IMR-90 (cell line): ENCODE results near the gene C2orf68. TPM values are rescaled to one million over a fixed set of nuclear protein-coding genes. Genes with fewer than 3 reads are reported as not detected.

ENCODE experiments used
- ATAC-seq: fragments of 200-7000 bp; cut with Tn5 transposase; 2 replicates; pipeline ENCODE4 v1.9.1; 2020; ENCODE audit warnings: low read depth, mild to moderate bottlenecking, moderate library complexity
- BruUV-seq: library from RNA; stranded (reverse); fragments of 400-500 nt; replicated peaks from 2 replicates; lab custom pipeline; 2021; lab: Mats Ljungman, UMichigan
- CTCF ChIA-PET: fragments of 300-600 bp; formaldehyde crosslinking; extraction: SDS; loops from one replicate; lab custom pipeline; 2021; ENCODE audit warnings: antibody characterized with exemption; lab: Yijun Ruan, JAX
- POLR2A ChIA-PET: fragments of 300-600 bp; sonication (Branson Sonifier 250); formaldehyde crosslinking; loops from one replicate; lab custom pipeline; 2022; ENCODE audit warnings: antibody characterized with exemption; ENCODE audit not compliant: unreplicated experiment; lab: Charles Lee
- DNase-seq: peaks from one replicate; pipeline ENCODE4 v3.0.0; 2013
- H2AFZ ChIP-seq: replicated peaks from 2 replicates; pipeline ENCODE3; 2013; ENCODE audit warnings: low read length, mild to moderate bottlenecking; ENCODE audit not compliant: poor library complexity
- H2AK5ac ChIP-seq: 2 replicates; pipeline ENCODE4 v1.6.1; 2013; ENCODE audit warnings: low read depth, low read length, inconsistent platforms
- H2AK9ac ChIP-seq: replicated peaks from 2 replicates; pipeline ENCODE3; 2013; ENCODE audit warnings: mild to moderate bottlenecking, low read depth, low read length, moderate library complexity; ENCODE audit not compliant: poor library complexity
- H2BK120ac ChIP-seq: 2 replicates; pipeline ENCODE4 v1.6.1; 2013; ENCODE audit warnings: low read depth, low read length, inconsistent platforms
- H2BK15ac ChIP-seq: 3 replicates; pipeline ENCODE4 v1.6.1; 2013; ENCODE audit warnings: low read depth, low read length, inconsistent platforms
- H2BK20ac ChIP-seq: 2 replicates; pipeline ENCODE4 v1.6.1; 2013; ENCODE audit warnings: low read depth, mild to moderate bottlenecking, inconsistent platforms, low read length, moderate library complexity
- H2BK5ac ChIP-seq: 2 replicates; pipeline ENCODE4 v1.6.1; 2013; ENCODE audit warnings: mild to moderate bottlenecking, low read depth, low read length, inconsistent platforms; ENCODE audit not compliant: poor library complexity, severe bottlenecking
- H3K14ac ChIP-seq: replicated peaks from 2 replicates; pipeline ENCODE4 v1.6.1; 2013; ENCODE audit warnings: low read depth, low read length, inconsistent platforms
- H3K18ac ChIP-seq: 2 replicates; pipeline ENCODE4 v1.6.1; 2013; ENCODE audit warnings: low read depth, low read length, control low read depth
- H3K23ac ChIP-seq: 2 replicates; pipeline ENCODE4 v1.6.1; 2013; ENCODE audit warnings: low read depth, low read length, inconsistent platforms
- H3K27ac ChIP-seq: 2 replicates; pipeline ENCODE4 v1.5.1; 2013; ENCODE audit warnings: mild to moderate bottlenecking, control low read depth, low read length; ENCODE audit not compliant: insufficient read depth
- H3K27me3 ChIP-seq: 2 replicates; pipeline ENCODE4 v1.6.1; 2013; ENCODE audit warnings: low read length; ENCODE audit not compliant: control insufficient read depth, insufficient read depth
- H3K36me3 ChIP-seq: 2 replicates; pipeline ENCODE4 v1.6.1; 2013; ENCODE audit warnings: low read length, mixed read lengths; ENCODE audit not compliant: control insufficient read depth, insufficient read depth
- H3K4ac ChIP-seq: 2 replicates; pipeline ENCODE4 v1.6.1; 2013; ENCODE audit warnings: low read depth, low read length, inconsistent platforms
- H3K4me1 ChIP-seq: 2 replicates; pipeline ENCODE4 v1.6.1; 2013; ENCODE audit warnings: low read length, mixed read lengths; ENCODE audit not compliant: control insufficient read depth, insufficient read depth
- H3K4me2 ChIP-seq: 2 replicates; pipeline ENCODE4 v1.6.1; 2013; ENCODE audit warnings: low read depth, mild to moderate bottlenecking, control low read depth, low read length, moderate library complexity
- H3K4me3 ChIP-seq: 2 replicates; pipeline ENCODE4 v1.5.1; 2013; ENCODE audit warnings: low read depth, mild to moderate bottlenecking, control low read depth, low read length, moderate library complexity; ENCODE audit not compliant: insufficient read depth
- H3K56ac ChIP-seq: 2 replicates; pipeline ENCODE4 v1.6.1; 2013; ENCODE audit warnings: low read length, inconsistent platforms; ENCODE audit not compliant: insufficient read depth; ENCODE audit errors: extremely low read depth
- H3K79me1 ChIP-seq, 2 experiments: 2 replicates each; pipeline ENCODE4 v1.6.1; 2013; ENCODE audit warnings: low read length in 2 of 2, inconsistent platforms in 1 of 2, low read depth in 1 of 2
- H3K9ac ChIP-seq: 2 replicates; pipeline ENCODE4 v1.6.1; 2013; ENCODE audit warnings: low read depth, low read length, control low read depth
- H3K9me1 ChIP-seq: 2 replicates; pipeline ENCODE4 v1.6.1; 2013; ENCODE audit warnings: low read length, inconsistent platforms; ENCODE audit not compliant: insufficient read depth
- H3K9me3 ChIP-seq: 2 replicates; pipeline ENCODE4 v1.6.1; 2013; ENCODE audit warnings: low read length; ENCODE audit not compliant: control insufficient read depth, insufficient read depth
- H4K20me1 ChIP-seq: 2 replicates; pipeline ENCODE4 v1.6.1; 2013; ENCODE audit warnings: low read length, inconsistent platforms; ENCODE audit not compliant: insufficient read depth
- H4K5ac ChIP-seq: 2 replicates; pipeline ENCODE4 v1.6.1; 2013; ENCODE audit warnings: mild to moderate bottlenecking, low read depth, low read length, control low read depth
- H4K8ac ChIP-seq, 2 experiments: 2 replicates each; pipeline ENCODE4 v1.6.1; 2013; ENCODE audit warnings: low read depth in 2 of 2, low read length in 2 of 2, control low read depth in 1 of 2, inconsistent platforms in 1 of 2
- H4K91ac ChIP-seq: 2 replicates; pipeline ENCODE4 v1.6.1; 2013; ENCODE audit warnings: low read depth, low read length, inconsistent platforms; ENCODE audit not compliant: insufficient read depth
- CEBPB ChIP-seq: IDR thresholded peaks from 2 replicates; pipeline ENCODE4 v1.6.1; 2012; ENCODE audit warnings: low read depth, low read length, improper control_type of control experiment
- ELK1 ChIP-seq: fragments of 150-350 bp; IDR thresholded peaks from 2 replicates; pipeline ENCODE4 v1.6.1; 2016; ENCODE audit warnings: low read depth, mild to moderate bottlenecking, low read length, moderate library complexity, borderline replicate concordance
- FOS ChIP-seq: fragments of 150-350 bp; IDR thresholded peaks from 2 replicates; pipeline ENCODE4 v1.6.1; 2016; ENCODE audit warnings: low read depth, low read length
- MAZ ChIP-seq: IDR thresholded peaks from 2 replicates; pipeline ENCODE4 v1.6.1; 2012; ENCODE audit warnings: low read depth, mild to moderate bottlenecking, low read length, improper control_type of control experiment, moderate library complexity, borderline replicate concordance
- MXI1 ChIP-seq: IDR thresholded peaks from 2 replicates; pipeline ENCODE4 v1.6.1; 2012; ENCODE audit warnings: low read depth, mild to moderate bottlenecking, low read length, moderate library complexity, borderline replicate concordance
- RCOR1 ChIP-seq: IDR thresholded peaks from 2 replicates; pipeline ENCODE4 v1.6.1; 2012; ENCODE audit warnings: mild to moderate bottlenecking, low read length, improper control_type of control experiment; ENCODE audit not compliant: insufficient replicate concordance
- WGBS, 2 experiments: methylation state at CpG; one replicate each; pipeline versions ENCODE4 v1.1.5 to v1.1.7; 2013; ENCODE audit warnings: missing lambda C conversion rate in 2 of 2; ENCODE audit not compliant: insufficient read length in 1 of 2; ENCODE audit errors: extremely low coverage in 2 of 2; 5-methylcytosine and 5-hydroxymethylcytosine counted together
- dilution Hi-C: fragments of 300-500 bp; cut with HindIII; formaldehyde crosslinking; loops from one replicate; pipeline ENCODE4 v1.14.3; 2018; ENCODE audit warnings: low sequenced_read_pairs; ENCODE audit not compliant: unreplicated experiment
- in situ Hi-C: fragments of 300-500 bp; cut with MboI; formaldehyde crosslinking; loops from 3 replicates; pipeline ENCODE4 v1.14.3; 2019; ENCODE audit warnings: low sequenced_read_pairs, inconsistent platforms, mixed read lengths
- intact Hi-C: fragments of 100-400 bp; cut with micrococcal nuclease; formaldehyde crosslinking; loops from 2 replicates; pipeline ENCODE4 v1.10.0; 2022
- polyA plus RNA-seq, 3 experiments: library from polyadenylated mRNA; depleted of rRNA; stranded (reverse); fragments of >200 nt; gene quantifications; 2 replicates each; pipeline ENCODE4 v1.2.3, GENCODE V29; 2012; ENCODE audit warnings: low replicate concordance in 1 of 3
- total RNA-seq: library from RNA; depleted of rRNA; stranded (reverse); fragments of >200 nt; gene quantifications from 2 replicates; pipeline ENCODE4 v1.2.3, GENCODE V29; 2012
- TF ChIP-seq, protein P1 (sequence below): fragments of 150-350 bp; IDR thresholded peaks from 2 replicates; pipeline ENCODE4 v1.6.1; 2017; ENCODE audit warnings: mild to moderate bottlenecking, antibody characterized with exemption, low read length, low read depth

Gene C2orf68
- total and polyA plus RNA-seq, 2 of the 4 experiments (the other 2 are of a cell fraction), result 6.8 to 10.1 TPM

- Histone ChIP-seq H2BK15ac (no peak overlapping the region), H2BK20ac (no peak overlapping the region), H2AK9ac (no peak overlapping the region), H2AFZ (no peak overlapping the region), H3K9me1 (no peaks in the 10 kb centered on the region), H3K9me3 (no peaks in the 10 kb centered on the region), H2AK5ac (no peak overlapping the region), H3K27ac (no peak overlapping the region), H3K9ac (no peak overlapping the region), H3K18ac (no peak overlapping the region), H3K14ac (no peak overlapping the region), H2BK5ac (no peak overlapping the region), H3K4me3 (no peak overlapping the region), H2BK120ac (no peak overlapping the region), H3K27me3 (no peaks in the 10 kb centered on the region), H4K5ac (no peak overlapping the region), H3K4me1 (0 out of 2 replicates have a peak, but pooled peaks cover 4% of the 10 kb centered on the region), H4K20me1 (peaks cover 15% of the 10 kb centered on the region), H3K56ac (no peak overlapping the region), H3K23ac (no peak overlapping the region), H3K4me2 (no peak overlapping the region), H3K79me1 (peaks cover 6 to 41% of the 10 kb centered on the region in 2 experiments), H3K36me3 (peaks cover 59% of the 10 kb centered on the region), H3K4ac (no peak overlapping the region), H4K91ac (no peak overlapping the region), H4K8ac (no peak overlapping the region)
- CTCF ChIA-PET, result interaction anchor here (0.6 kb wide), 1 partner anchor 13 kb away, joined by 4 read pairs; no protein-coding TSS in a partner anchor
- DNase-seq (no peak), ATAC-seq (no peak)
- intact Hi-C loops (no loop called here), dilution Hi-C loops (no loop called here), in situ Hi-C loops (loop anchor here (5.0 kb wide), 1 partner anchor 177 kb away; no protein-coding TSS in a partner anchor)
- TF ChIP-seq CEBPB (no peak), RCOR1 (no peak), MAZ (no peak), FOS (no peak), ELK1 (no peak), MXI1 (no peak)
- TF ChIP-seq, protein P1, sequence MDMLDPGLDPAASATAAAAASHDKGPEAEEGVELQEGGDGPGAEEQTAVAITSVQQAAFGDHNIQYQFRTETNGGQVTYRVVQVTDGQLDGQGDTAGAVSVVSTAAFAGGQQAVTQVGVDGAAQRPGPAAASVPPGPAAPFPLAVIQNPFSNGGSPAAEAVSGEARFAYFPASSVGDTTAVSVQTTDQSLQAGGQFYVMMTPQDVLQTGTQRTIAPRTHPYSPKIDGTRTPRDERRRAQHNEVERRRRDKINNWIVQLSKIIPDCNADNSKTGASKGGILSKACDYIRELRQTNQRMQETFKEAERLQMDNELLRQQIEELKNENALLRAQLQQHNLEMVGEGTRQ, result no peak
- BruUV-seq, result no TSS peak
- WGBS, 2 experiments, result 97% methylated on average over 6 of the region's 8 CpGs; no CpG with 5 or more reads in 1 of the 2 experiments
- POLR2A ChIA-PET, result no interaction called here
Measured at GRCh38 chr2:85635011-85635410, 23.1 kb upstream of the C2orf68 start.
